ENCODE measurements around the gene NR4A1.

DNA sequence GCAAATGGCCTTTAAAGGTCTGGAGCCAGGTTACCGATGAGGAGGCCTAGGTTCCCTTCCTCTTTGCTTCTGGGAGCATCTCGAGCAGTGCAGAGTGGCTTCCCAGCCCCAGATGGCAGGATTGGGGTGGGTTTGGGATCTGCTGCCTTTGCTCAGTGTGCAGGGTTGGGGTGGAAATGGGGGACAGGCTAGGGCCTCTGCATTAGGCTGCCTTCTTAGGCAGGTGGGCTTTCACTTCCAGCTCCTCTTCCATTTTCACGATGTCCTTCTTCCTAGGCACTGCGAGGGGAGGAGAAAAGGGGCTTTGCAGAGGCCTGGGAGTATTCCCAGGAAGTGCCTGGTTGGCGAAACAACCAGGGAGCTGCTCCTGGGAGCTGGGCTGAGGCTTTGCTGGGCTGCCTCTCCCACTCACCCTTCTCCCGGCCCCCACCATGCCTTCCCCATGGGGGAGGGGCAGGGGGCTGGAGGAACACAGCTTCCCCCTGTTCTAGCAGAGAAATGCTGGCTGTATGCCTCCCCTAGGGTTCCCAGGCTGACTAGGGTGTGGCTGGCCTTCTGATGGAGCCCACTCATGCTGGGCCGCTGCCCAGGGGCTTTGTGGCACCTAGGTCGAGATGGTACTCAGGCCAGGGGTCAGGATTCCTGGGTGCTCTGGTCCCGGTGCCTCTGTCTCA lies 2.4 kb downstream of the NR4A1 start:
- TF ChIP-seq, protein P1, sequence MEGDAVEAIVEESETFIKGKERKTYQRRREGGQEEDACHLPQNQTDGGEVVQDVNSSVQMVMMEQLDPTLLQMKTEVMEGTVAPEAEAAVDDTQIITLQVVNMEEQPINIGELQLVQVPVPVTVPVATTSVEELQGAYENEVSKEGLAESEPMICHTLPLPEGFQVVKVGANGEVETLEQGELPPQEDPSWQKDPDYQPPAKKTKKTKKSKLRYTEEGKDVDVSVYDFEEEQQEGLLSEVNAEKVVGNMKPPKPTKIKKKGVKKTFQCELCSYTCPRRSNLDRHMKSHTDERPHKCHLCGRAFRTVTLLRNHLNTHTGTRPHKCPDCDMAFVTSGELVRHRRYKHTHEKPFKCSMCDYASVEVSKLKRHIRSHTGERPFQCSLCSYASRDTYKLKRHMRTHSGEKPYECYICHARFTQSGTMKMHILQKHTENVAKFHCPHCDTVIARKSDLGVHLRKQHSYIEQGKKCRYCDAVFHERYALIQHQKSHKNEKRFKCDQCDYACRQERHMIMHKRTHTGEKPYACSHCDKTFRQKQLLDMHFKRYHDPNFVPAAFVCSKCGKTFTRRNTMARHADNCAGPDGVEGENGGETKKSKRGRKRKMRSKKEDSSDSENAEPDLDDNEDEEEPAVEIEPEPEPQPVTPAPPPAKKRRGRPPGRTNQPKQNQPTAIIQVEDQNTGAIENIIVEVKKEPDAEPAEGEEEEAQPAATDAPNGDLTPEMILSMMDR (conservative IDR thresholded peaks at IDR 0.05; ENCODE audit: low read length): no peak
- TF ChIP-seq EZH2phosphoT487 (IDR thresholded peaks at IDR 0.05; ENCODE audit: borderline replicate concordance): no peak
